Kidney glomerular epithelial cell (primary cell): ENCODE measurements around the gene CTLA4.
A peak's percentile ranks its signal among the peaks of the same experiment; 100 is the strongest.

Source experiments
- DNase-seq: peaks from one replicate; lab custom pipeline; 2025; lab: John Stamatoyannopoulos, UW

Gene CTLA4

DNA sequence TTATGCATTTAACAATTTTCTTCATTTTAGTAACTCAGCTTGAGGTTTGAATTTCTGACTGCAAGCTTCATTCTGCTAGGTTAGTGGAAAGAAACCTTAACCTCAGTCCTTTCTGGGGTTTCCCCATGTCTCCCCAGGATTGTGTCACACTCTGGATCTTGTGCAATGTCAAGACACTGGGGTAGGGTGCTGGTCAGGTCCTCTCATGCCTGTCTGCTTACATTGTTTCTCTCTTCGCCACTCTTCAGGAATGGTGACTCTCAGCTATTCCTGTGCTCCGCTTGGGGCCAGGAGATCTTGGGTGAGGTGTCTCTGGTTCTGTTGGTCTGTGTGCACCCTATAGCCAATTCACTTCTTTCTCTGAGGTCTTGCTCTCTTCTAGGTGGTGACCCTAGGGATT, 23.9 kb downstream of the CTLA4 start:
- no peak for DNase-seq

DNA sequence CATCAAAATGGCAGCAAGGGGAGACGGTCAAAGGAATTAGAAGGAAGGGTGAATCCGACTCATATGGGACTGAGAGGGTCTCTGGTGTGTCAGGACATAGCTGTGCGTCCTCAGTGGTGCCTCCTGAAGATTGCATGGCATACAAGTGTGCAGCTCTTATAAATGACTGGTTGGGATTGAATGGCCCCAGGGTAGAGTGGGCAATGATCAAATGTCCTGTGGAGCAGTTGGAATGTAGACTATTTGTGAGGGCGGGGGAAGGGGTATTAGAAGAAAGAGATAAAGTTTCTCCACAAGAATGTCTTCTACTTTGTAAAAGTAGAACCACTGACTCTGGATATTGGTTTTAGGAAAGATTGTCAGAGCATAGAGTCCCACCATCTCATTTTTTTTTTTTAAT, 24.6 kb downstream of the CTLA4 start:
- DNase-seq = no peak

DNA sequence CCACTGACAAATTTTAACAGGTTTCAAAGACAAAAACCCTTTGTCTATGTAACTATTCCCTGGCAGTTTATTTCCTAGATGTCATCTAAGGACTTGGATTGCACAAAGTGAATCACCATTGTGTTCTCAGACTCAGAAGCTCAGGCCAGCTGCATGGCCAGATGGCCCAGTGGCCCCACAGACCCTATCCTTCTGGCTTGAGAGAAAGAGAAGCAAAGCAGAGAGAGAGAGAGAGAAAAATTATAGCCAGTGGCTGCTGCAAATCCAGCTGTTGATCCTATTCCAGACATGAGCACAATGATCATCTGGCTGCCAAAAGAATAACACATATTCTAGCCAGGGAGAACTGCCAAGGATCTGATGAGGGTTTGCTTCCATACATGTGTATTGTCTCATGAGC, 25.8 kb downstream of the CTLA4 start:
- DNase-seq = no peak

DNA sequence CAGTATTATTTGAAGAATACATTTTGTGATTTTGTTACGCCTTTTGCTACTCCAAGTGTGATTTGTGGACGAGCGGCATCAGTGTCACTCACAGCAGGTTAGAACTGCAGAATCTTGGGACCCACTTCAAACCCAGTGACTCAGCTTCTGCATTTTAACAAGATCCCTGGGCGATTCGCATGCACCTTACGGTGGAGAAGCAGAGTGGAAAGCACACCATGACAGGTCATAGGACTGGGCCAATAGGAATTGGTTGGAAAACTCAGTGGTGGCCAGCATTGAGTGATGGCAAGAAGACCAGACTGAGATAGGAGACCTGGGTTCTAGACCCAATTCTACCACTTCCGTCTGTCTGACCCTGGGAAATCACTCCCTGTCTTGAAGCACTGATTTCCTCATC, 26.3 kb downstream of the CTLA4 start:
- DNase-seq = no peak

DNA sequence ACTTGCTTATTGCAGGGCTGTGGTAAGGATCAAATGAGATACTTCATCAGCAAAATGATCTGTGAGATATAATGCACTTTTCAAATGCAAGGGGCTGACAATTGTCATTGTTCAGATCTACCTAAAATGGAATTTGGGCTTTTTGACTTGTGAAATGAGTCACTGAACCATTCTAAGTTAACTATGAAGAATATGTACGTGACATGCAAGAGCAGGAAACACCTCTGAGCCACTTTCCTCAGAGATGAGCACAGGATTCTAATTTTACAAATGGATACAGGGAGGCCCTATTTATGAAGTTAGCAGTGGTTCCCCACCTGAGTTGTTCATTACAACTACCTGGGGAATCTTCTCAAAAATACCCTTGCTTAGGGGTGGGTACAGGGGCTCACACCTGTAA, 26.7 kb downstream of the CTLA4 start:
- DNase-seq = no peak

DNA sequence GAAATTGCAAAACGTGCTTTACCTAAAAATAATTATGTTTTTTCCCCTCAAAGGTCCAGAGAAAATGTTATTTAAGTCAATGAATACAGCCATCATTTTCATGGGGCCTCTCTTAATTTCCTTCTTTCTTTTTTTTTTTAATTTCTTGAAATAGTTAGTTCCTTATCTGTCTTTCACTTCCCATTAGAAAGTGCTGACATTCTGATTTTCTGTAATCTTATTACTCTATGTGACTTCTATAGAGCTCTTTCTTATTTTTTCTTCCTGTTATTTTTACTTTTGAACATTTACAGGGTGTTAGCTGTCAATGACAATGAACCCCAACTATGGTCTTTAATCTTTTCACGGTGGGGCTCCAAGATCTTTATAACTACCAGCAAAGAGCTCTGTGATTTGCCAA, 30.0 kb downstream of the CTLA4 start:
- DNase-seq = no peak

DNA sequence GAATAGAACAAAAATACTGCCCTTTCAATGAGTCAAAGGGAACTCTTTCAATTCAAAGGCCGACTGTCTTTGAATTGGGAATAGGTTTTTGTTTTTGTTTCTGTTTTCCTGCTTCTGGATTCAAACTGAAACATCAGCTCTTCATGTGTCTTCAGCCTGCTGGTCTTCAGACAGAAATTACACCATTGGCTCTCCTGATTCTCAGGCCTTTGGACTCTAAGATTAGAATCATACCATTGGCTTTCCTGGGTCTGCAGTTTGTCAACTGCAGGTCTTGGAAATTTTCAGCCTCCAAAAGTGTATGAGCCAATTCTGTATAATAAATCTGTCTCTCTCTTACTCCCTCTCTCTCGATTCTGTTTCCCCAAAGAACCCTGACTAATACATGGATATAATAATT, 31.1 kb downstream of the CTLA4 start:
- DNase-seq = no peak

DNA sequence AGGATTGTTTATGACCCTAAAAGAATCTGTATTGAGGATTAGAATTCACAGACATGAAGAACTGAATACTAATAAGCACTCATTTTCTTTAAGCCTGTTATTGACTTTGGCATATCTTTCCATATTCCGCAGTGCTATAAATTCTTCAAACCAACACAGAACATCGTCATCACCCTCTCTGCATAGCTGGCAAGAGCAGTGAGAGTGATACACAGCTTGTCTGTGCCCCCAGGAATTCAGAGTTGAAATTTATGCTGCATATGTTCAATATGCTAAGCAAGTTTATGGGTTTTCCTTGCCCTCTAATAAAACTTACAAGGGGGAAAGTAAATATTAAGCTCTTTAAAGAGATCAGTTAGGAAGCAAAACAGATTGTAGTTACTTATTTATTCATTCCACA, 32.7 kb downstream of the CTLA4 start:
- DNase-seq = no peak

DNA sequence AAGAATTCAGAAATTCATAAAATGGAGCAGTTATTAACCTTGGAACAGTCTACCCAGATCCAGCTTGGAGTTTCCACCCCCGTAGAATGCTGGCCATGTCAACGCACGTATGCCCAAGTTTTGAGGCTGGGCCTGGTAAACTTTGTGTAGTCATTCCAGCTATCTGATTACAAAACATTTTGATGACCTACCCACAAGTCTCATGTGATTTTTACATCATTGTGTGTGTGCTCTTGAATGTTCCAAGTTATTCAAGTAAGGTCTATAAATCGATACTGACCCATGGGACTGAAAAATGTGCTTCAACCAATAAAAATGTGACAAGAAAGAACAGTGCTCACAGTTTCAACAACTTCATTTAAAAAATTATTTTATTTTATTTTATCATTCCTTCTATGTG, 36.5 kb downstream of the CTLA4 start:
- DNase-seq = no peak

DNA sequence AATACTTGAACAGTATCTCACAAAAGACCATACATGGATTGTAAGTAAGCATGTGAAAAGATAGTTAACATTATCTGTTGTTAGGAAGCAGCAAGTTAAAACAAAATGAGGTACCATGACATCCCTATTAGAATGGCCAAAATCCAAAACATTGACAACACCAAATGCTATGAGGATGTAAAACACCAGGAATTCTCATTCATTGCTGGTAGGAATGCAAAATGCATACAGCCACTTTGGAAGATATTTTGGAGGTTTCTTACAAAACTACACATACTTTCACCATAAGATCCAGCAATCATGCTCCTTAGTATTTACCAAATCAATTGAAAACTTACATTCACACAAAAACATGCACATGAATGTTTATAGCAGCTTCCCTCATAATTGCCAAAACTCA, 38.1 kb downstream of the CTLA4 start:
- no peak for DNase-seq

DNA sequence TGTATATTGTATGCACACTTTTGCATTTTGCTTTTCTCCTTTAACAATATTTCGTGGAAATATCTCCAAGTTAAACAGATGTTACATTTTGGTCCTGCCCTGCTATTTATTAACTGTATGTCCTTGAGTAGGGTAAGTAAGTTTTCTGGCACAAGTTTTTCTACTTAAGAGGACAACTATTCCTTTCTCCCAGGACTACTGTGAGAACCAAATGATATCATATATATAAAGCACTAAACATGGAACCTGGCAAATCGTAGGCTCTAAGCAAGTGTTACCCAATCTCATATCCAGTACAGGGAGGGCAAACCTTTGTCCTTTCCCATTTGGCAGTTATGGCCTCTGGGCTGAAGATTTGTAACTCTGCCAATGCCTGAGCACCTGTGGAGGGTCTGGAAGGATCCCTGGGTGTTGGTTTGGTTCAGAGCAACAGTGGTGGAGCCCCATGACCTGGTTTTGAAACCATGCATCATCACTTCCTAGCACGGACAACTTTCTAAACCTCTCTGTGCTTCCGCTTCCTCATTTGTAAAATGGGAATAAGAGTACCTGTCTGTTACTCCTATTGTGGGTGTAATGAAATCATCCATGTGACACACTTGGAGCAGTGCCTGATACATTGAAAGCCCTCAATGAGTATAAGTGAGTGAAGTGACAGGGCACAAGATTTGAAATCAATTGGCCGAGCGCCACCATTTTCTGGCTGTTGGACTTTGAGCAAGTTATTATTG, 40.7 kb downstream of the CTLA4 start:
- no peak for DNase-seq

DNA sequence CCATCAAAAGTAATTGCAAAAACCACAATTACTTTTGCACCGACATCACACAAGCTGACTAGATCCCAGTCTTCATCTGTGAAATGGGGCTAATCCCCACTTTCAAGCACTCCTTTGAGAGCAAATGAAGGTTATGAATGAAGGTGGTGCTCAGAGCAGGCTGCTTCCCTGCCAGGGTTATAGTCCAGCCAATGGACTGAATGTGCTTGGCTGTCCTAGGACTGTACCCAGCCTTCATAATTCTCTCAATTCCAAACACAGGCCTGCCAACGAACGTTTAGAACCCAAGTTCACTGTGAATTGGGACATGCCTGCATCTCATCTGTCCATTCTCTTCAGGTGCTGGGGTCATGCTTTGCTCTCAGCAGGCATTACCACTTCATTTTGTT, 41.2 kb downstream of the CTLA4 start:
- no peak for DNase-seq

DNA sequence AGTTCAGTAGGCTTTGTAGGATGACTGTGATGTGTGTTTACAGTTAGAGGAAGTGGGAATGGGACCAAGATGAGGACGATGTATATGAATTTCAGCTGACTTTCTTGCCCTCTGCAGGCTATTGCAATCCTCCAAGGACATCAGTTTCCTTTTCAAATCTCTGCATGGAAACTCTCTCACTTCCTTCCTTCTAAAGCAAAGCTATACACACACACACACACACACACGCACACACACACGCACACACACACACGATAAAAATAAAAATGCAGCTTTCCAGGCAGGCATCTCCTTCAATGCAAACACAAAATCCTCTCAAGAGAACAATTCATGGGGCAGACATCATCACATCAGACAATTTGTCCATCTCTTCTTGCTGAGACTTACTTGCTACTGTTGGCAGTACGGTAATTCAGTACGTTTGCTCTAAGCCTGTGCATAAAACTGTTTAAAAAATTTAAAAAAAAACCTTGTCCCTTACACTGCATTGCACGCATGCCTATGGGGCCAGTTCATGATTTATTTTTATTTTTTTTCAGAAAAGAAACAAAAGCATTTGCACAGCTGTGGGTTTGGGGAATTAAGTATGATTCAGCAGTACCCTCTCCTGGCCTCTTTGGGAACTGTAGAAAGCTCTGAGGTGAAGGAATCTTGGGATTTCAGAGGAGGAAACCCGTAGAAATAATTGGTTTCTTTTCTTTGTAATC, 41.8 kb downstream of the CTLA4 start:
- peak; percentile 15 for DNase-seq

DNA sequence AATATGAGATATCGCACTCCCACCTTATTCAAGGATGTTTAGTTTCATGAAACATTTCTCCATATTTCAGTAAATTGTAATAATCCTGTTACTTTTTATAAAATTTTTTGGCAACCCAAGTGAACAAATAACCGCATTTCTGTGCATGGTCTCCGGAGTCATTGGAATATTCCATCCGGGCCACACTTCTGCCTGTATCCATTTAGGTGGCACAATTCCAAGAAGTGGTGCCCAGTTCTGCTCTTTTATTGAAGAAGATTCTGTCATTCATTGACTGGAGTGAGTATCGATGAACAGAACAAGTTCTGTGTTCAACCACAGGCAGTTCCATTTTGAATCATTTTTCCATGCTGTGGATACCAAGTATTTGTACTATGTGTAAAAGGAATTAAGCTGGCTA, 42.4 kb downstream of the CTLA4 start:
- no peak for DNase-seq

DNA sequence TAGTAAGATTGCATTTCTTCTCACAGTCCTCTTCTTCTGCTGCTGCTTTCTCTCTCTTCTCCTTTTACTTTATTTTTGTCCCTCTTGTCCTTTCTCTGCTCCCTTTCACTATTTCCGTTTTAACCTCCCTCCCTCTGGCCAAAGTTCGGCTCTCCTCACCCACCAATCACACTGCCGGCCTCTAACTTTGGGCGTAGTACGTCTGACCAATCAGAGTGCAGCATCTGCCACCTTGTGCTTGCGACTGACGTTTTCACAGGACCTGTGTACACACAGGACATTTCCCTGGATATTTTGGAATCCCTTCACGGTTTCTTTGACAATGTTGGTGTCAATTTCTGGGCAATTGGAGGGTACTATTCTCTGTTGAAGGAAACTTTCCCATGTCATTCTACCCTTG, 46.4 kb downstream of the CTLA4 start:
- DNase-seq = no peak

DNA sequence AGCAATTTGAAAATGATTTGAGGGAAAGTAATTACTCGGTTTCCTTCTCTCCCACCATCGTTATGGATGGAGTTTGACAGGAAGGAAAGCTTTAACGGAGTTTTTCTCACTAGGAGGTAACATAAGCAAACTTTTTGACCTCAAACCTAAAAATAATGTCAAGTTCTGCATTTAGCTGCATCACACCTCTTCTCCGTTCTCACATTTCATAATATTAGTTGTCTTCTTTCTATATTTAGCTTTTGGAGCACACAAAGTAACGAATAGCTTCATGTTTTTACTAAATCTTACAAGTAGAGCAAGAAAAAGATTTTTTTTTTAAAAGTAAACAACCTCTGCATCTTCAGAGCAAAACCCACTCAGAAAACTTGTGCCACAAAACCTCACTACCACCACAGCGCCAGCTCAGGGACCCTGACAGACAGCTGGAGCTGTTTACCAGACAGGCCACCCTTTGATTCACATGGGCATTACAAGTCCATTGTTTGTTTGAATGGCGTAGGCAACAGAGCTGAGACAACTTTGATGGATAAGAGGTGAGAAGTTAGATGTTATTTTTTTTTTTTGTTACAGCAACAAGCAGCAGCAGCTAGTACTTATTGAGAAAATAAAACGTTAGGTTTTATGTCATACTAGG, 47.1 kb downstream of the CTLA4 start:
- no peak for DNase-seq

DNA sequence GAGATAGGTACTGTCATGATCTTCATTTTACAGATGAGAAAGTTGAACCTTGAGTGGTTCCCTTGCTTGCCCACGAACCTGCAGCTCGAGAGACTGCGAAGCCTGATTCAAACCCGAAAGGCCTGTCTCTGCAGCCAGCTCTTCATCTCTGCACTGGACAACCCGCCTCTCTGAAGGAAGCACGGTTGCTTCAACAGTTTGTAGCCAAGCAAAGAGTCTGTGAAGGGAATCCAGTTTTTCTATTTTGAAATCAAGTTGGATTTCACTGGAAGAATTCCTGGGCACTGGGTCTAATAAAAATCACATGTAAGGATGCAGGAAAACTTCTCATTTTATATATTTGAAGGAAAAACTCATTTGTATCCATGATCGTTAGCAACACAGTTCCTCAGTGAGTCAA, 47.7 kb downstream of the CTLA4 start:
- no peak for DNase-seq

DNA sequence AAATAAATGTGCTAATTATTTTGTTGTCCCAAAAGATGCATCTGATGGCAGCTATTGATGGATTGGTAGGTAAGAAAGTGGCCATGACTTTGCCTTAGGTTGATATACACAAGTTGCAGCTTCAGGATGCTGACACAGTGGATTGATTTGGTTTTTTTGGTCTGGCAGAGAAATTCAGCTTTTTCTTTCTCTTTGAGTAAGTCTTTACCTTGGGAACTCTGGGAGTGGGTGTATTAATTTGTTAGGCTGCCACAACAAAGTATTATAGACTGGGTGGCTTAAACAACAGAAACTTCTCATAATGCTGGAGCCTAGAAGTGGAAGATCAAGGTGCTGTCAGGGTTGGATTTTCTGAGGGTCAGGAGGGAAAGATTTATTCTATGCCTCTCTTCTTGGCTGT, 49.2 kb downstream of the CTLA4 start:
- no peak for DNase-seq

DNA sequence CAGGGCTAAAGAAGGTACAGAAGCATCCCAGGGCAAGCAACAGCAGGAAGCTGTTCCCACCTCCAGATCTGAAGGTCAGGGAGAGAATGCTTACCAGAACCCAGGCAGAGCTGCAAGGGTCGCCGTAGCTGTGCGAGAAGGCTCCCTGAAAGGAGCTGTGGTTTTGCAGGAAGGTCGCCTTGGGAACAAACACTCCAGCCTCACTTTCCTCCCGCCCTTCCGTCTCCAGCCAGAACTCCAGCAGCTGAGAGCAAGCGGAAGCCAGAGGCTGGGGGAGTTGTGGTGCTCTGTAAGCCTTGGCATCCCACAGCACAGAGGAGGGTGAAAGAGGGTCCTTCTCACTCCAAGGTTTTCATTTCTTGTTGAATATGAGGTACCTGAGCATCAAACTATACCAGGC, 50.7 kb downstream of the CTLA4 start:
- DNase-seq = no peak

DNA sequence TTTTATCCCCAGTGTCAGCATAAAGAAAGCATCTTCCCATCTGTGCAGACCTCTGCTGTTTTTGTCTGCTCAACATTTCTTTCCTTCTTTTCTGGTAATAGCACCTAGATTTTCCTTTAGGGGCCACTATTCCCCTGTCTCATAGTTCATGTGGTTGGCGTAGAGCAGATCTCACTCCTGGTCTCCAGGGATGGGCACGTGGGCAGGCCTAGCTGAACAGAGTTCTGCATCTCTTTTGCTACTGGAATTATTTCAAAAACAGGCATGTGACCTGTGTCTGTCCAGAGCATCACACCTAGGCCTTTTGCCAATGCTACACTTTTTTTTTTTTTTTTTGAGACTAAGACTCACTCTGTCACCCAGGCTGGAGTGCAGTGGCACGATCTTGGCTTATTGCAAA, 51.3 kb downstream of the CTLA4 start:
- no peak for DNase-seq
